SH-SY5Y (cell line): ENCODE data around the gene SFI1.

Experiments used
- GATA2 ChIP-seq: IDR thresholded peaks from 2 replicates; pipeline ENCODE4 v1.6.1; 2011; ENCODE audit warnings: mild to moderate bottlenecking, low read depth, low read length
- GATA3 ChIP-seq: IDR thresholded peaks from 2 replicates; pipeline ENCODE4 v1.6.1; 2011; ENCODE audit warnings: low read depth, mild to moderate bottlenecking, low read length, moderate library complexity

DNA sequence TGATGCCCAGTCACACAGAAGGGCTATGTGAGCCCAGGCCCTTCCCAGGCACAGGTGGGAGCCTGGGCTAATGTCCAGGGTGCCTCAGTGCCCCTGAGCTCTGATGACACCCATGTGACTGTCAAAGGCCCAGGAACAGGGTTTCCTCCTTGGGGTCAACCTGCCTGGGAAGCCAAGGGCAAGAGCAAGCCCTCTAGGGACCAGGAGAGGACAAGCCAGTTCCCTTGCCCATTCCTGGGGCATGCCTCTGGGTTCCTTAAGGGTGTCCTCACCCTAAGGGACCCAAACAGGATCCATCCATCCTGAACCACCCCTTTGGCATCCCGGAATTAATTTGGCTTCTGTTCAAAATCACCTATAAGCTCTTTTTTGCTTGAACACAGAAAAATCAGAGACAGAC lies 126.6 kb downstream of the SFI1 start:
- TF ChIP-seq GATA2 (no peak), GATA3 (no peak)
